H1 (cell line): ENCODE data around the gene SLCO4A1. TPM values are rescaled to one million over a fixed set of nuclear protein-coding genes. Genes with fewer than 3 reads are reported as not detected.

Source experiments
- CTCF ChIA-PET: fragments of 300-600 bp; sonication (Branson Sonifier 250); formaldehyde crosslinking; loops from one replicate; lab custom pipeline; 2021; ENCODE audit not compliant: partially characterized antibody; lab: Charles Lee
- POLR2A ChIA-PET: fragments of 300-600 bp; sonication (Branson Sonifier 250); formaldehyde crosslinking; loops from one replicate; lab custom pipeline; 2021; ENCODE audit warnings: inconsistent platforms; ENCODE audit not compliant: partially characterized antibody; lab: Charles Lee
- DNase-seq, 2 experiments: peaks; one replicate each; pipeline versions ENCODE4 v3.0.0 to v3.0.0-alpha.2; 2010 to 2022; ENCODE audit warnings: low spot score in 2 of 2, low read depth in 1 of 2, mixed read lengths in 1 of 2
- FAIRE-seq: peaks from 2 replicates; lab custom pipeline; 2011; peaks lifted over from hg19 to GRCh38; lab: Jason Lieb, UNC
- H2AFZ ChIP-seq: 2 replicates; pipeline ENCODE4 v1.8.1; 2012; ENCODE audit warnings: low read length, inconsistent platforms
- H2AK5ac ChIP-seq: 2 replicates; pipeline ENCODE4 v1.6.1; 2013; ENCODE audit warnings: low read depth, low read length
- H2BK120ac ChIP-seq: replicated peaks from 2 replicates; pipeline ENCODE3; 2013; ENCODE audit warnings: low read depth, low read length, inconsistent platforms
- H2BK12ac ChIP-seq: 2 replicates; pipeline ENCODE4 v1.6.1; 2013; ENCODE audit warnings: low read depth, low read length
- H2BK15ac ChIP-seq: 2 replicates; pipeline ENCODE4 v1.6.1; 2013; ENCODE audit warnings: low read length
- H2BK20ac ChIP-seq: 2 replicates; pipeline ENCODE4 v1.6.1; 2013; ENCODE audit warnings: low read length
- H2BK5ac ChIP-seq: 2 replicates; pipeline ENCODE4 v1.6.1; 2013; ENCODE audit warnings: low read depth, low read length
- H3K14ac ChIP-seq: 2 replicates; pipeline ENCODE4 v1.6.1; 2013; ENCODE audit warnings: inconsistent platforms; ENCODE audit not compliant: insufficient read length
- H3K18ac ChIP-seq: 2 replicates; pipeline ENCODE4 v1.6.1; 2013; ENCODE audit warnings: low read length; ENCODE audit errors: extremely low read depth
- H3K23ac ChIP-seq: 2 replicates; pipeline ENCODE4 v1.6.1; 2013; ENCODE audit warnings: inconsistent platforms; ENCODE audit not compliant: insufficient read length
- H3K23me2 ChIP-seq: 2 replicates; pipeline ENCODE4 v1.6.1; 2013; ENCODE audit warnings: low read depth, low read length
- H3K27ac ChIP-seq: 2 replicates; pipeline ENCODE4 v1.6.1; 2011; ENCODE audit warnings: low read depth, low read length, inconsistent platforms
- H3K27me3 ChIP-seq, 4 experiments: replicated peaks in 1 of 4; 1 replicate in 1 of 4; 2 replicates in 3 of 4; pipeline versions ENCODE4 v1.6.1 to v1.8.1; 2011 to 2013; ENCODE audit warnings: low read length in 3 of 4, mild to moderate bottlenecking in 3 of 4, inconsistent platforms in 2 of 4, mixed read lengths in 2 of 4, moderate library complexity in 1 of 4; ENCODE audit not compliant: control insufficient read depth in 3 of 4, insufficient read depth in 3 of 4; ENCODE audit errors: extremely low read depth in 1 of 4
- H3K36me3 ChIP-seq, 4 experiments: 2 replicates each; pipeline versions ENCODE4 v1.6.1 to v1.8.1; 2011 to 2013; ENCODE audit warnings: mild to moderate bottlenecking in 4 of 4, low read length in 3 of 4, moderate library complexity in 2 of 4, control low read depth in 1 of 4, inconsistent platforms in 1 of 4; ENCODE audit not compliant: insufficient read depth in 4 of 4, control insufficient read depth in 2 of 4
- H3K4ac ChIP-seq: replicated peaks from 2 replicates; pipeline ENCODE3; 2013; ENCODE audit warnings: low read length, low read depth, mixed read lengths, inconsistent platforms; ENCODE audit not compliant: insufficient read length
- H3K4me1 ChIP-seq, 4 experiments: replicated peaks in 1 of 4; 1 replicate in 1 of 4; 2 replicates in 3 of 4; pipeline versions ENCODE4 v1.6.1 to v1.8.1; 2011 to 2013; ENCODE audit warnings: low read length in 3 of 4, inconsistent platforms in 2 of 4, mixed read lengths in 1 of 4; ENCODE audit not compliant: insufficient read depth in 4 of 4, control insufficient read depth in 3 of 4
- H3K4me2 ChIP-seq, 2 experiments: 2 replicates each; pipeline versions ENCODE4 v1.6.1 to v1.8.1; 2011 to 2013; ENCODE audit warnings: low read depth in 2 of 2, low read length in 2 of 2, control low read depth in 1 of 2, inconsistent platforms in 1 of 2, mild to moderate bottlenecking in 1 of 2; ENCODE audit not compliant: insufficient read depth in 1 of 2
- H3K4me3 ChIP-seq, 4 experiments: fragments of 200-600, 300-600 bp in 1 of 4; sonication (generic), shearing (Covaris generic), sonication (Bioruptor Twin) in 1 of 4; 2 replicates each; pipeline versions ENCODE4 v1.5.1 to v1.8.1; 2011 to 2016; ENCODE audit warnings: low read length in 4 of 4, low read depth in 3 of 4, control low read depth in 2 of 4, inconsistent platforms in 2 of 4, mild to moderate bottlenecking in 2 of 4, mixed read lengths in 1 of 4, moderate library complexity in 1 of 4; ENCODE audit not compliant: insufficient read depth in 2 of 4; ENCODE audit errors: extremely low read depth in 1 of 4
- H3K56ac ChIP-seq: replicated peaks from 2 replicates; pipeline ENCODE3; 2013; ENCODE audit warnings: low read depth, mild to moderate bottlenecking, mixed read lengths, low read length, inconsistent platforms; ENCODE audit not compliant: insufficient read length
- H3K79me1 ChIP-seq: 2 replicates; pipeline ENCODE4 v1.6.1; 2013; ENCODE audit warnings: low read depth, low read length, control low read depth
- H3K79me2 ChIP-seq, 2 experiments: 2 replicates each; pipeline versions ENCODE4 v1.6.1 to v1.8.1; 2012 to 2013; ENCODE audit warnings: low read length in 2 of 2, mild to moderate bottlenecking in 2 of 2, inconsistent platforms in 1 of 2; ENCODE audit not compliant: insufficient read depth in 2 of 2, control insufficient read depth in 1 of 2
- H3K9ac ChIP-seq, 4 experiments: replicated peaks in 1 of 4; 1 replicate in 1 of 4; 2 replicates in 3 of 4; pipeline versions ENCODE4 v1.6.1 to v1.8.1; 2011 to 2013; ENCODE audit warnings: low read depth in 3 of 4, low read length in 3 of 4, control low read depth in 2 of 4, mild to moderate bottlenecking in 2 of 4, moderate library complexity in 2 of 4, inconsistent platforms in 1 of 4; ENCODE audit errors: extremely low read depth in 1 of 4
- H3K9me3 ChIP-seq, 2 experiments: 2 replicates each; pipeline versions ENCODE4 v1.6.1 to v1.8.1; 2012 to 2013; ENCODE audit warnings: mild to moderate bottlenecking in 2 of 2, moderate library complexity in 2 of 2, control low read depth in 1 of 2, inconsistent platforms in 1 of 2, low read depth in 1 of 2, low read length in 1 of 2, mixed read lengths in 1 of 2; ENCODE audit not compliant: insufficient read depth in 2 of 2
- H4K20me1 ChIP-seq, 2 experiments: replicated peaks in 1 of 2; 2 replicates each; pipeline versions ENCODE3 to v1.8.1; 2011 to 2013; ENCODE audit warnings: inconsistent platforms in 2 of 2, low read length in 2 of 2, mild to moderate bottlenecking in 1 of 2; ENCODE audit not compliant: insufficient read depth in 2 of 2, control insufficient read depth in 1 of 2
- H4K5ac ChIP-seq: 2 replicates; pipeline ENCODE4 v1.6.1; 2013; ENCODE audit warnings: low read length, low read depth, mixed read lengths, inconsistent platforms; ENCODE audit not compliant: insufficient read length
- H4K8ac ChIP-seq: 2 replicates; pipeline ENCODE4 v1.8.0; 2013; ENCODE audit warnings: mild to moderate bottlenecking, moderate library complexity, low read length, inconsistent platforms; ENCODE audit not compliant: insufficient read depth; ENCODE audit errors: extremely low read depth
- H4K91ac ChIP-seq: replicated peaks from 2 replicates; pipeline ENCODE3; 2013; ENCODE audit warnings: low read length, mixed read lengths, inconsistent platforms; ENCODE audit not compliant: insufficient read length
- BCL11A ChIP-seq, 2 experiments: IDR thresholded peaks; one replicate each; pipeline ENCODE4 v1.6.1; 2011; ENCODE audit warnings: low read depth in 2 of 2, low read length in 2 of 2, mild to moderate bottlenecking in 2 of 2
- CEBPB ChIP-seq: IDR thresholded peaks from 2 replicates; pipeline ENCODE4 v1.6.1; 2012; ENCODE audit warnings: low read depth, low read length
- CHD1 ChIP-seq: IDR thresholded peaks from 2 replicates; pipeline ENCODE4 v1.6.1; 2012; ENCODE audit warnings: low read depth, low read length, improper control_type of control experiment
- FOSL1 ChIP-seq: IDR thresholded peaks from 2 replicates; pipeline ENCODE4 v1.6.1; 2011; ENCODE audit warnings: mild to moderate bottlenecking, low read depth, low read length, moderate library complexity; ENCODE audit not compliant: insufficient read depth
- HDAC2 ChIP-seq, 2 experiments: fragments of 300-600 bp in 1 of 2; sonication (generic) in 1 of 2; IDR thresholded peaks; 2 replicates each; pipeline ENCODE4 v1.6.1; 2011 to 2012; ENCODE audit warnings: low read depth in 2 of 2, low read length in 2 of 2, mild to moderate bottlenecking in 2 of 2, moderate library complexity in 2 of 2, borderline replicate concordance in 1 of 2, inconsistent platforms in 1 of 2
- MAX ChIP-seq: IDR thresholded peaks from 2 replicates; pipeline ENCODE4 v1.6.1; 2012; ENCODE audit warnings: inconsistent platforms
- NANOG ChIP-seq: IDR thresholded peaks from 2 replicates; pipeline ENCODE4 v1.6.1; 2011; ENCODE audit warnings: low read length, low read depth, mild to moderate bottlenecking, inconsistent platforms; ENCODE audit not compliant: insufficient read depth, poor library complexity, severe bottlenecking
- RXRA ChIP-seq: IDR thresholded peaks from 2 replicates; pipeline ENCODE4 v1.6.1; 2011; ENCODE audit warnings: low read depth, mild to moderate bottlenecking, low read length, moderate library complexity; ENCODE audit not compliant: insufficient read depth
- SAP30 ChIP-seq: fragments of 300-600 bp; sonication (generic); IDR thresholded peaks from 2 replicates; pipeline ENCODE4 v1.7.1; 2012; ENCODE audit warnings: low read length, moderate library complexity, mild to moderate bottlenecking, inconsistent platforms; ENCODE audit not compliant: insufficient read depth, insufficient replicate concordance
- SP2 ChIP-seq: IDR thresholded peaks from 2 replicates; pipeline ENCODE4 v1.6.1; 2012; ENCODE audit warnings: mild to moderate bottlenecking, low read length, inconsistent platforms
- TAF1 ChIP-seq: IDR thresholded peaks from 2 replicates; pipeline ENCODE4 v1.6.1; 2011; ENCODE audit warnings: mild to moderate bottlenecking, low read depth, low read length
- TEAD4 ChIP-seq: IDR thresholded peaks from 2 replicates; pipeline ENCODE4 v1.6.1; 2012; ENCODE audit warnings: low read depth, low read length, inconsistent platforms, mixed read lengths
- ZNF274 ChIP-seq: IDR thresholded peaks from 2 replicates; pipeline ENCODE4 v1.7.0; 2012; ENCODE audit warnings: low read length, borderline replicate concordance; ENCODE audit errors: extremely low read depth
- WGBS, 2 experiments: shearing (Covaris generic) in 1 of 2; methylation state at CpG; one replicate each; pipeline versions ENCODE4 v1.1.6 to v1.1.7; 2013 to 2015; ENCODE audit warnings: low lambda C conversion rate in 2 of 2, mixed read lengths in 2 of 2, inconsistent platforms in 1 of 2, low coverage in 1 of 2, missing lambda C conversion rate in 1 of 2; ENCODE audit not compliant: insufficient replicate concordance in 2 of 2, insufficient coverage in 1 of 2, insufficient read length in 1 of 2; ENCODE audit errors: extremely low coverage in 1 of 2, missing lambda C conversion rate in 1 of 2; 5-methylcytosine and 5-hydroxymethylcytosine counted together
- polyA plus RNA-seq, 7 experiments: library from polyadenylated mRNA; depleted of rRNA in 3 of 7; stranded (reverse) in 5 of 7; unstranded in 2 of 7; fragments of >200 nt in 5 of 7; fragments of 200-250 nt in 2 of 7; gene quantifications; 1 replicate in 5 of 7; 2 replicates in 1 of 7; 4 replicates in 1 of 7; pipeline versions ENCODE4 v1.2.1 to v1.2.3, GENCODE V29; 2011 to 2013; ENCODE audit warnings: missing spikeins in 2 of 7, mixed read lengths in 2 of 7
- total RNA-seq: library from RNA; stranded (reverse); fragmentation: NEBNext Ultra II Directional; extraction: Animal tissue kit (Norgen Biotek cat#: 25700); gene quantifications from 2 replicates; pipeline ENCODE4 v1.2.1, GENCODE V29; 2021

SLCO4A1 gene
- total and polyA plus RNA-seq, 2 of the 8 experiments (the other 6 are each of a cell fraction or from before 2014, with no cell fraction given): 10.5 to 18.5 TPM

- Histone ChIP-seq H3K27me3 (no peaks in the 10 kb centered on the region; a peak in 1 of 7 replicates), H3K9ac (no peak overlapping the region), H3K27ac (no peak overlapping the region), H4K20me1 (peaks cover 0 to 4% of the 10 kb centered on the region in 2 experiments), H2AFZ (no peak overlapping the region), H3K79me1 (no peaks in the 10 kb centered on the region), H2BK5ac (no peak overlapping the region), H4K91ac (no peak overlapping the region), H3K4me1 (no peaks in the 10 kb centered on the region), H3K4me3 (no peak overlapping the region), H2BK12ac (no peak overlapping the region), H3K36me3 (no peaks in the 10 kb centered on the region), H4K8ac (no peak overlapping the region; the same call in 1 of the 2 replicates), H3K23me2 (no peaks in the 10 kb centered on the region), H3K18ac (no peak overlapping the region), H3K79me2 (no peaks in the 10 kb centered on the region), H3K56ac (no peak overlapping the region), H2BK20ac (no peak overlapping the region), H2AK5ac (no peak overlapping the region), H3K14ac (no peak overlapping the region), H3K23ac (no peak overlapping the region), H4K5ac (no peak overlapping the region), H2BK120ac (no peak overlapping the region), H3K4me2 (no peak overlapping the region), H2BK15ac (no peak overlapping the region), H3K9me3 (no peaks in the 10 kb centered on the region), H3K4ac (no peak overlapping the region)
- POLR2A ChIA-PET: no interaction called here
- no peak for DNase-seq
- no peak for FAIRE-seq
- CTCF ChIA-PET: interaction anchor here (0.8 to 2.6 kb wide), 8 partner anchors 11 to 129 kb away, joined by 3 to 13 read pairs (median 8); partner anchors contain the start of gene NTSR1
- 92% methylated on average over 22 of the region's 22 CpGs; no CpG with 5 or more reads in 1 of the 2 experiments for WGBS, 2 experiments
- no peak for TF ChIP-seq TEAD4
- no peak for TF ChIP-seq MAX
- no peak for TF ChIP-seq BCL11A (IDR thresholded peaks at IDR 0.05; ENCODE audit: low read depth in 2 of 2, low read length in 2 of 2)
- no peak for TF ChIP-seq SAP30
- TF ChIP-seq ZNF274: no peak
- no peak for TF ChIP-seq CEBPB
- TF ChIP-seq FOSL1: no peak
- TF ChIP-seq HDAC2 (IDR thresholded peaks at IDR 0.05; ENCODE audit: borderline replicate concordance in 1 of 2, low read depth in 2 of 2, low read length in 2 of 2): no peak
- no peak for TF ChIP-seq RXRA
- no peak for TF ChIP-seq CHD1
- TF ChIP-seq NANOG: no peak
- TF ChIP-seq TAF1: no peak
- no peak for TF ChIP-seq SP2
These were observed 50.7 kb downstream of the SLCO4A1 start for GRCh38 chr20:62692801-62693523.
